GM19351 (cell line): ENCODE results near the gene EIF6.

ENCODE experiments used
- ATAC-seq: cut with Tn5 transposase; IDR thresholded peaks from one replicate; pipeline ENCODE4 v1.9.1; 2021; ENCODE audit warnings: mild to moderate bottlenecking, moderate library complexity; ENCODE audit not compliant: unreplicated experiment

EIF6 gene

GRCh38 chr20:35281506-35282101 is 3.0 kb downstream of the EIF6 start:
- ATAC-seq = no peak

GRCh38 chr20:35280523-35280922 is 4.0 kb downstream of the EIF6 start:
- no peak for ATAC-seq

- no peak for ATAC-seq
Measured at GRCh38 chr20:35279533-35280174, 4.9 kb downstream of the EIF6 start.

GRCh38 chr20:35279040-35279439 is 5.5 kb downstream of the EIF6 start:
- ATAC-seq = no peak

- peak; percentile 85 for ATAC-seq
Measured at GRCh38 chr20:35277531-35278395, 6.8 kb downstream of the EIF6 start, which contains the start of gene MMP24OS. TSS of gene MMP24OS (minus strand) at chr20:35278122. CDS start at chr20:35277929, 193 bp downstream.

GRCh38 chr20:35277127-35277526 is 7.4 kb downstream of the EIF6 start:
- ATAC-seq = no peak

GRCh38 chr20:35276408-35276807 is 8.2 kb downstream of the EIF6 start:
- ATAC-seq = no peak

GRCh38 chr20:35275741-35276251 is 8.8 kb downstream of the EIF6 start:
- ATAC-seq = no peak

- ATAC-seq = no peak
Measured at GRCh38 chr20:35274172-35275092, 10.1 kb downstream of the EIF6 start.

GRCh38 chr20:35273449-35274171 is 11.0 kb downstream of the EIF6 start:
- no peak for ATAC-seq

GRCh38 chr20:35271904-35272303 is 12.7 kb downstream of the EIF6 start:
- no peak for ATAC-seq

- ATAC-seq = no peak
Measured at GRCh38 chr20:35271073-35271882, 13.3 kb downstream of the EIF6 start.

GRCh38 chr20:35270021-35270902 is 14.3 kb downstream of the EIF6 start:
- ATAC-seq = no peak

- ATAC-seq = no peak
Measured at GRCh38 chr20:35269055-35269781, 15.4 kb downstream of the EIF6 start.

- ATAC-seq = no peak
Measured at GRCh38 chr20:35267092-35267491, 17.5 kb downstream of the EIF6 start.

GRCh38 chr20:35264755-35265154 is 19.8 kb downstream of the EIF6 start:
- ATAC-seq = no peak
